ENCODE data around the gene NKIRAS1.
"Not testable (repeated sequence)": the region's sequence is repeated elsewhere in the genome, so short reads cannot be mapped to it uniquely, and the experiment has no call there.

NKIRAS1 gene

DNA sequence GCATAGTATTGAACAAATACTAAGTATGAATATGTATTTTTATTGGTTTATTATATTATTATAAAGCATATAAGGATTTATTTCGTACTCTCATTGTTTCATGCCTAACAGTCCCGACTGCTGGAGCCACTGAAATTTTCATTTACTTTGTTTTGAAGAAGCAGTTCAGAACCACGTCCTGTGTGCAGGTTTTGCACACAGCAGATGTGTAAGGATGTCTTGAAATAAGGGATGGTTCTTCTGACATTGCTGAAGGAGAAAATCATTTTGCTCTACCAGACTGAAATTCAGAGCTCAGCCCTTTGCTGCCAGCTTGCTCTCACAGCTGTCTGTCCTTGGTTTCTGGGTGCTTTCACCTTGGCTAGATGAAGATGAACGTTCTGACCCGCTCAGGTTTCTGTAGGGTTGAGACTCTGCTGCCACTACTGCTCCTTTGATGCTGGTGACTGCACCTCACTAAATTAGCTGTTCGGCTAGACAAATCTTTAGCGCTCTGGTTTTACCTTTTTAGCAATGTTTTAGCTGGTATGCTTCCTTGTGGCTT, 56.9 kb downstream of the NKIRAS1 start:
- H3K4me3 ChIP-seq (ENCODE audit: low read depth, low read length): no peak overlapping the region
- TF ChIP-seq, protein P1, sequence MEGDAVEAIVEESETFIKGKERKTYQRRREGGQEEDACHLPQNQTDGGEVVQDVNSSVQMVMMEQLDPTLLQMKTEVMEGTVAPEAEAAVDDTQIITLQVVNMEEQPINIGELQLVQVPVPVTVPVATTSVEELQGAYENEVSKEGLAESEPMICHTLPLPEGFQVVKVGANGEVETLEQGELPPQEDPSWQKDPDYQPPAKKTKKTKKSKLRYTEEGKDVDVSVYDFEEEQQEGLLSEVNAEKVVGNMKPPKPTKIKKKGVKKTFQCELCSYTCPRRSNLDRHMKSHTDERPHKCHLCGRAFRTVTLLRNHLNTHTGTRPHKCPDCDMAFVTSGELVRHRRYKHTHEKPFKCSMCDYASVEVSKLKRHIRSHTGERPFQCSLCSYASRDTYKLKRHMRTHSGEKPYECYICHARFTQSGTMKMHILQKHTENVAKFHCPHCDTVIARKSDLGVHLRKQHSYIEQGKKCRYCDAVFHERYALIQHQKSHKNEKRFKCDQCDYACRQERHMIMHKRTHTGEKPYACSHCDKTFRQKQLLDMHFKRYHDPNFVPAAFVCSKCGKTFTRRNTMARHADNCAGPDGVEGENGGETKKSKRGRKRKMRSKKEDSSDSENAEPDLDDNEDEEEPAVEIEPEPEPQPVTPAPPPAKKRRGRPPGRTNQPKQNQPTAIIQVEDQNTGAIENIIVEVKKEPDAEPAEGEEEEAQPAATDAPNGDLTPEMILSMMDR (IDR thresholded peaks at IDR 0.05; ENCODE audit: borderline replicate concordance, insufficient read depth, low read depth, low read length): no peak

DNA sequence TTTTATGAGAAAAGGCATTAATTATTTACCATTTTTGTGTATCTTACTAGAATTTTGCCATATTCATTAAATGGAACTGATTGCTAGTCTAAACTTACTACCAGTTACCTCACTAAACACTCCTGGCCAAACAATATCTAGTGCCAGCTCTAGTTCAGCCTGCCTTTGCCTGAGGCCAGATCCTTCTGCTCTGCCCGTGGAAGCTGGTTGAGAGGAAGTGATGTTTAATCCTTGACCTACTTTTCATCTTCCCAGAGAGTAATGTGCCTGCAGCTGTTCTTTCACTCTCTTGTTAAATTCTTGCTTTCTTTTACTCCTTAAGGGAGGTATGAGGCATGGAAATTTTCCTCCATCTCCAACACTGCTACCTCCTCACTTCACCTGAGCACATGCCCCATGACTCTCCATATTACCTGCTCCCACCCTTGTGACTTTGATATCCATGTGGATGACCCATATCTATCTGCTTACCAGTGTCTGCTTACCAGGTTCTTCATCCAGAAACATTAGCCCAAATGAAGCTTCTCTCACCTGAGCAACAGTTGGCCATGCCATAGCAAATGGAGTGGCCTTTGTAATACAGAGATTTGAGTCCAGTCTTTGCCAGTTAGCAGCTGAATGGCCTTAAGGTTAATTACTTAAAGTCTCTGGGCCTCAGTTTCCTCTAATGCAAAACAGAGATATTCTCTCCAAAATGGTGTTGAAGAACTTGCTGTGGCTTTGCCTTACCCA, 57.6 kb downstream of the NKIRAS1 start:
- TF ChIP-seq, protein P1 (IDR thresholded peaks at IDR 0.05; ENCODE audit: borderline replicate concordance, insufficient read depth, low read depth, low read length): no peak
- H3K4me3 ChIP-seq (ENCODE audit: low read depth, low read length): no peak overlapping the region

DNA sequence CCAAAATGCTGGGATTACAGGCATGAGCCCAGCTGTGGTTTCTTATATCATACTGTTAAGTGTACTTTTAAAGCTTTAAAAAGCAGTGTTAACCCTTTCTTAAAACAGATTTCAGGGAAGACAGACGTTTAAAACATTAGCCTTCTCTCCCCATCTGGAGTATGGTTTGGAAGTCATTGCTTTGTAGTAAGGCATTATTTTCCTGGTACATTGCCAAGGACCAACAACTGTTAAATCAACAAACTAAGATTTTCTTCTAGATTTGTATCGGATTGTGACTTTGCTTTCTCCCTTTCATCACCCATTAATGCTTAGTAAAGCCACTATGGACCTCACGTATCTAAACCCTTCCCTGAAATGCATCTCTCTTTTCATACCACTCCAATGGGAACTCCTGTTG, 60.5 kb downstream of the NKIRAS1 start:
- no peak overlapping the region for H3K4me3 ChIP-seq (ENCODE audit: low read depth, low read length)
- TF ChIP-seq, protein P1 (IDR thresholded peaks at IDR 0.05; ENCODE audit: borderline replicate concordance, insufficient read depth, low read depth, low read length): no peak

DNA sequence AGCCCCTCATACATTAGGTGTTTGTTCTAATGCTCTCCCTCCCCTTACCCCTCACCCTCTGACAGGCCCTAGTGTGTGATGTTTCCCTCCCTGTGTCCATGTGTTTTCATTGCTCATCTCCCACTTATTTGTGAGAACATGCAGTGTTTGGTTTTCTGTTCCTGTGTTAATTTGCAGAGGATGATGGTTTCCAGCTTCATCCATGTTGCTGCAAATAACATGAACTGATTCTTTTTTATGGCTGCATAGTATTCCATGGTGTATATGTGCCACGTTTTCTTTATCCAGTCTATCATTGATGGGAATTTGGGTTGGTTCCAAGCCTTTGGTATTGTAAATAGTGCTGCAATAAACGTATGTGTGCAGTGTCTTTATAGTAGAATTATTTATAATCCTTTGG, 67.3 kb downstream of the NKIRAS1 start:
- H3K4me3 ChIP-seq (ENCODE audit: low read depth, low read length): not testable (repeated sequence)

GRCh38 chr3:23845326-23846216, 71.2 kb downstream of the NKIRAS1 start:
- TF ChIP-seq, protein P1 (IDR thresholded peaks at IDR 0.05; ENCODE audit: borderline replicate concordance, insufficient read depth, low read depth, low read length): no peak
- H3K4me3 ChIP-seq (ENCODE audit: low read depth, low read length): no peak overlapping the region

DNA sequence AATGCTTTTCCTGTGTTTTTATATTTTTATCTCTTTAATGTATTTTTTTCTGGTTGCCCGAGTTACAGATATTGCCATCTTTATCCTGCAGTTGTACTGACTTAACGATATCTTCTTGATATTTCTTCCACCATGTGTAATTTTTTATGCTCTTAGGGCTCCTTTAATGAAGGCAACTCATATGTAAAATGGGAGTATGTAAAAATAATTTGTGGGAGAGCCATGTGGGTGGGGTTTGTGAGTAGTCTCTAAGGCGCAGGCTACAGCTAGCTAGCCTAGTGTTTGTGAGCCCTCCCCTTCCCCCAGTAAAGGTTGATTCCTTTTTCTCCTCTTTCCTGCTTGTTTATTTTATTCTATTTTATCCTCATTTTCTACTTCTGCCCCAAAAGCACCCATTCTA, 72.9 kb downstream of the NKIRAS1 start:
- TF ChIP-seq, protein P1 (IDR thresholded peaks at IDR 0.05; ENCODE audit: borderline replicate concordance, insufficient read depth, low read depth, low read length): no peak

More for the DNA sequence above, 72.9 kb downstream of the NKIRAS1 start:
- H3K4me3 ChIP-seq (ENCODE audit: low read depth, low read length): no peak overlapping the region
